Measurements from ENCODE around the gene DNAL4.

The DNAL4 gene

GRCh38 chr22:38823637-38824036 lies 29.7 kb upstream of the DNAL4 start:
- Histone ChIP-seq H3K9me3 (ENCODE audit: insufficient read depth, low read length) (no peaks in the 10 kb centered on the region), H3K79me2 (ENCODE audit: low read length) (no peaks in the 10 kb centered on the region), H3K36me3 (replicated peaks; ENCODE audit: low read depth, low read length) (no peaks in the 10 kb centered on the region), H3K4me1 (ENCODE audit: low read length) (no peaks in the 10 kb centered on the region), H3K4me3 (ENCODE audit: low read length) (no peak overlapping the region), H4K20me1 (ENCODE audit: insufficient read depth, low read length) (peaks cover 28% of the 10 kb centered on the region), H3K9ac (ENCODE audit: low read length) (no peak overlapping the region), H2AFZ (ENCODE audit: low read depth, low read length) (no peak overlapping the region), H3K4me2 (ENCODE audit: low read length) (no peak overlapping the region), H3K27me3 (ENCODE audit: low read depth, low read length) (peaks cover 21% of the 10 kb centered on the region), H3K27ac (ENCODE audit: low read length) (no peak overlapping the region)
- TF ChIP-seq CTCF (IDR thresholded peaks at IDR 0.05; ENCODE audit: low read depth, low read length) (no peak), EZH2phosphoT487 (IDR thresholded peaks at IDR 0.05; ENCODE audit: low read depth) (no peak)

- Histone ChIP-seq H3K4me3 (ENCODE audit: low read length) (no peak overlapping the region), H3K9ac (ENCODE audit: low read length) (no peak overlapping the region), H3K27me3 (ENCODE audit: low read depth, low read length) (peaks cover 26% of the 10 kb centered on the region), H2AFZ (ENCODE audit: low read depth, low read length) (no peak overlapping the region), H3K79me2 (ENCODE audit: low read length) (no peaks in the 10 kb centered on the region), H3K4me2 (ENCODE audit: low read length) (no peak overlapping the region), H3K36me3 (replicated peaks; ENCODE audit: low read depth, low read length) (no peaks in the 10 kb centered on the region), H3K4me1 (ENCODE audit: low read length) (no peaks in the 10 kb centered on the region), H4K20me1 (ENCODE audit: insufficient read depth, low read length) (peaks cover 28% of the 10 kb centered on the region), H3K27ac (ENCODE audit: low read length) (no peak overlapping the region), H3K9me3 (ENCODE audit: insufficient read depth, low read length) (no peaks in the 10 kb centered on the region)
- TF ChIP-seq EZH2phosphoT487 (IDR thresholded peaks at IDR 0.05; ENCODE audit: low read depth) (no peak), CTCF (IDR thresholded peaks at IDR 0.05; ENCODE audit: low read depth, low read length) (no peak)
These were observed 29.1 kb upstream of the DNAL4 start for GRCh38 chr22:38823076-38823475.

GRCh38 chr22:38820020-38820419 lies 26.1 kb upstream of the DNAL4 start:
- Histone ChIP-seq H3K4me2 (ENCODE audit: low read length) (no peak overlapping the region), H2AFZ (ENCODE audit: low read depth, low read length) (no peak overlapping the region), H3K36me3 (replicated peaks; ENCODE audit: low read depth, low read length) (no peaks in the 10 kb centered on the region), H3K27ac (ENCODE audit: low read length) (no peak overlapping the region), H3K4me1 (ENCODE audit: low read length) (no peaks in the 10 kb centered on the region), H3K9me3 (ENCODE audit: insufficient read depth, low read length) (no peaks in the 10 kb centered on the region), H3K27me3 (ENCODE audit: low read depth, low read length) (peaks cover 42% of the 10 kb centered on the region), H3K9ac (ENCODE audit: low read length) (no peak overlapping the region), H4K20me1 (ENCODE audit: insufficient read depth, low read length) (peaks cover 25% of the 10 kb centered on the region), H3K4me3 (ENCODE audit: low read length) (no peak overlapping the region), H3K79me2 (ENCODE audit: low read length) (no peaks in the 10 kb centered on the region)
- TF ChIP-seq EZH2phosphoT487 (IDR thresholded peaks at IDR 0.05; ENCODE audit: low read depth) (no peak), CTCF (IDR thresholded peaks at IDR 0.05; ENCODE audit: low read depth, low read length) (no peak)

GRCh38 chr22:38819387-38819940 lies 25.5 kb upstream of the DNAL4 start:
- no peaks in the 10 kb centered on the region for H3K79me2 ChIP-seq (ENCODE audit: low read length)
- H3K4me2 ChIP-seq (ENCODE audit: low read length): no peak overlapping the region
- H3K4me3 ChIP-seq (ENCODE audit: low read length): no peak overlapping the region
- no peak for TF ChIP-seq CTCF (IDR thresholded peaks at IDR 0.05; ENCODE audit: low read depth, low read length)
- TF ChIP-seq EZH2phosphoT487 (IDR thresholded peaks at IDR 0.05; ENCODE audit: low read depth): no peak
- peaks cover 47% of the 10 kb centered on the region for H3K27me3 ChIP-seq (ENCODE audit: low read depth, low read length)
- H4K20me1 ChIP-seq (ENCODE audit: insufficient read depth, low read length): peaks cover 21% of the 10 kb centered on the region
- H3K27ac ChIP-seq (ENCODE audit: low read length): no peak overlapping the region
- no peaks in the 10 kb centered on the region for H3K9me3 ChIP-seq (ENCODE audit: insufficient read depth, low read length)
- H3K9ac ChIP-seq (ENCODE audit: low read length): no peak overlapping the region
- no peaks in the 10 kb centered on the region for H3K4me1 ChIP-seq (ENCODE audit: low read length)
- H3K36me3 ChIP-seq (replicated peaks; ENCODE audit: low read depth, low read length): no peaks in the 10 kb centered on the region
- no peak overlapping the region for H2AFZ ChIP-seq (ENCODE audit: low read depth, low read length)

All from OCI-LY3 (cell line).